SU-DHL-6 (cell line): Measurements from ENCODE around the gene FAM24A.

Source experiments
- EZH2phosphoT487 ChIP-seq: fragments of 200-600 bp; sonication (generic), shearing (Covaris generic); conservative IDR thresholded peaks from 2 replicates; pipeline ENCODE4 v1.6.1; 2018; ENCODE audit warnings: mild to moderate bottlenecking, antibody characterized with exemption, low read length, moderate library complexity, mixed read lengths
- TF ChIP-seq, protein P1 (sequence below): fragments of 200-600 bp; sonication (generic); IDR thresholded peaks from one replicate; pipeline ENCODE4 v1.5.1; 2017; ENCODE audit warnings: antibody characterized with exemption, mild to moderate bottlenecking, low read length, moderate library complexity; ENCODE audit not compliant: insufficient read depth, poor library complexity, severe bottlenecking

DNA sequence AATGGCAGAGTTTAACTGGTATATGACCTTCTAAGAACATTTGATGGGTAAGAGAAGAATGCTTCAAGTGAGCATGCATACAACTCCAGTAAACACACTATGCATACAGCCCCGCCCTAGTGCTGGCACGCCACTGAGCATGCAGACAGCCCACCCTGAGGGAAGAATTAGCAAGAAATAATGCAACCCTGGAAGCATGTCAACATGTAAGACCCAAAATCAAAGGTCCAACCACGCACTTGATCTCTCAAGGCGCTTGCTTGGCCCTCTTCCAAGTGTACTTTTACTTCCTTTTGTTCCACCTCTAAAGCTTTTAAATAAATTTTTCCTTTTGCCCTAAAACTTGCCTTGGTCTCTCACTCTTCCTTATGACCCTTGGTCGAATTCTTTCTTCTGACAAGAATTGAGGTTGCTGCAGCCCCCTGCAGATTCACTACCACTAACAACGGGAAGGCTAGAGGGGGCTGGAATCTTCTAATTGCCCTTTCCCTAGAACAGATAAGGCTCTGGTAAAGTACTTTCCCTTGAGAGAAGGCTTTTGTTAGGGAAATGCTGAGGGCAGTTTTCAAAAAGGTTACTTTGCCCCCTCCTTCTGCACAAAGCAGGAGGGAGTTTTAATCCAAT is 34.5 kb upstream of the FAM24A start:
- TF ChIP-seq, protein P1, sequence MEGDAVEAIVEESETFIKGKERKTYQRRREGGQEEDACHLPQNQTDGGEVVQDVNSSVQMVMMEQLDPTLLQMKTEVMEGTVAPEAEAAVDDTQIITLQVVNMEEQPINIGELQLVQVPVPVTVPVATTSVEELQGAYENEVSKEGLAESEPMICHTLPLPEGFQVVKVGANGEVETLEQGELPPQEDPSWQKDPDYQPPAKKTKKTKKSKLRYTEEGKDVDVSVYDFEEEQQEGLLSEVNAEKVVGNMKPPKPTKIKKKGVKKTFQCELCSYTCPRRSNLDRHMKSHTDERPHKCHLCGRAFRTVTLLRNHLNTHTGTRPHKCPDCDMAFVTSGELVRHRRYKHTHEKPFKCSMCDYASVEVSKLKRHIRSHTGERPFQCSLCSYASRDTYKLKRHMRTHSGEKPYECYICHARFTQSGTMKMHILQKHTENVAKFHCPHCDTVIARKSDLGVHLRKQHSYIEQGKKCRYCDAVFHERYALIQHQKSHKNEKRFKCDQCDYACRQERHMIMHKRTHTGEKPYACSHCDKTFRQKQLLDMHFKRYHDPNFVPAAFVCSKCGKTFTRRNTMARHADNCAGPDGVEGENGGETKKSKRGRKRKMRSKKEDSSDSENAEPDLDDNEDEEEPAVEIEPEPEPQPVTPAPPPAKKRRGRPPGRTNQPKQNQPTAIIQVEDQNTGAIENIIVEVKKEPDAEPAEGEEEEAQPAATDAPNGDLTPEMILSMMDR = no peak
- no peak for TF ChIP-seq EZH2phosphoT487
